HG03103 (cell line): ENCODE data around the gene TELO2.

Source experiments
- ATAC-seq: cut with Tn5 transposase; IDR thresholded peaks from one replicate; pipeline ENCODE4 v1.9.1; 2021; ENCODE audit warnings: low read depth; ENCODE audit not compliant: unreplicated experiment

TELO2 gene

DNA sequence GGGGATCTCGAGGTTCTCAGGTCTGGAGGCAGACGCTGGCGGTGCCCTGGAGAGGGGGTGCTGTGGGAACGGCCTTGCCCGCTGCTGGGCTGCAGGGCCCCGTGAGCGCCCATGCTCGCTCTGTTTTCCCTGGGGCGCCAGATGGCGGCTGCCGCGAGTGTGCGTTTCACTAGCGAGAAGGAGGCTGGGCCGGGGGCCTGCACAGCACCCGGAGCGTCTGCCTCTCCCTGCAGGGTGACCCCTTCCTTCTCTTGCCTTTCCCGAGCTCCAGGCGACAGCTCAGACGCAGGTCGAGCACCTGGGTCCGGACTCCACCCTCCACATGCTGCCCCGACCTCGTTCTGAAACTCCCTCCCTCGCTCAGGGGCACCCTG lies 2.7 kb downstream of the TELO2 start:
- no peak for ATAC-seq

DNA sequence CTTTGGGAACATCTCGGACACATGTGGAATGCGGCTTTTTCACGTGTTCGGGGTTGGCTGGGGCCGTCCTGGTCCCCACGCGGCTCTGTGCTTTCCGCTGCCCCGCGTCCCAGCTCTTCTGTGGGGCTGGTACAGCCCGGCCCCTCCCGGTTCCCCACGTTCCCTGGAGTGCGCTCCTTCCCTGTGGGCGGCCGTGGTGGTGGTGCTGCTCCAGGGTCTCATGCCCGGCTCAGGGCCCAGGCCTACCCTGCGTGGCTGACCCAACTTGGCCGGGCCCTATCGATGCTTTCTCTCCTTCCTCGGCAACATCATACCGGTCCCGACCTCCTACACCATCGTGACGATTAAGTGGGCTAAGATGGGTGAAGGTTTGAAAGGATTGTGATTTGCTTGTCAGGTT lies 3.3 kb downstream of the TELO2 start:
- no peak for ATAC-seq

DNA sequence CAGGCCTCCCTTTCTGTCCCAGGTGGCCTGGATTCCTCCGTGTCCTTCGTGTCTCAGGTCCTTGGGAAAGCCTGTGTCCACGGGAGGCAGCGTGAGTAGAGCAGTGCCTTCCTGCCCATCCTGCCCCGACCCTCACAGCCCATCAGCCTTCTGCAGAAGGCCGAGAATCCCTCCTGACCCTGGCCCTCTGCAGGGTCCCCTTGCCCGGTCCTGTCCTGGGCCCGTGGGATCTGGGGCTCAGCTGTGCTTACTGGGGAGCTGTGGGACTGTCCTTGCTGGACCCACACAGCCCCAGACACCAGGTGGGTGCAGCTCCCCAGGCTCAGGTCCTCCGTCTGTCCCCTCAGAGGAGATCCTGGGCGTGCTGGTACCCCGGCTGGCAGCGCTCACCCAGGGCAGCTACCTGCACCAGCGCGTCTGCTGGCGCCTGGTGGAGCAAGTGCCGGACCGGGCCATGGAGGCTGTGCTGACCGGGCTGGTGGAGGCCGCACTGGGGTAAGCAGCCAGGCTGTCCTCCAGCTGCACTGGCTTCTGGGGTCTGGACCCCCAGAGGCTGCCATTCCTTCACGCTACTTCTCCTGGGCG lies 3.9 kb downstream of the TELO2 start:
- no peak for ATAC-seq

DNA sequence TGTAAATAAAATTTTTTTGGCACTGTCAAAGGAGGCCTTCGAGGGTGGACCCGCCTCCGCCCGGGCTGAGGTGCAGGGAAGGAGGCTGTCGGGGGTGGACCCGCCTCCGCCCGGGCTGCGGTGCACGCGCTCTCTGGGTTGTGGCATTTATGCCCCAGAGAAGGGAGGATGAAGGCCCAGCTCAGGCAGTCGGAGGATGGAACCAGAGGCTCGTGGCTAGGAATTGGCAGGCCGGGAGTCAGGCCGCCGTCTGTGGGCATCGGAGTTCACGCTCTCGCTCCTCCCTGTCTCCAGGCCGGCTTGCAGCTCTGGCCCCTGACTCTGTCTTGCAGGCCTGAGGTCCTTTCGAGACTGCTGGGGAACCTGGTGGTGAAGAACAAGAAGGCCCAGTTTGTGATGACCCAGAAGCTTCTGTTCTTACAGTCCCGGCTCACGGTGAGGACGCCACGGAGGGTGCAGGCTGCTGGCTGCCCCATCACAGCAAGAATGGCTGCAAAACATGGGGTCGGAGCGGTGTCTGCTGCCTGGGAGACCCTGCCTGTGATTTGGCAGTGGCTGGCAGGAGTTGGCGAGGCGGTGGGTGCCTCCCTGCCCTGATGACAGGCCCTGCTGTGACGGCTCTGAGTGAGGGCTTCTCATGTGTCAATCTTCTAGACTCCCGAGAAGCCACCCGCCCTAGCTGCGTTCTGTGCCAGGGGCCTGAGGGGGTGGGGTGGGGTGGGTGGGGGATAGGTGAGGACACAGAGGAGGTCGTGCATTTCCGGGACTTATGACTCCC lies 5.9 kb downstream of the TELO2 start:
- no peak for ATAC-seq

DNA sequence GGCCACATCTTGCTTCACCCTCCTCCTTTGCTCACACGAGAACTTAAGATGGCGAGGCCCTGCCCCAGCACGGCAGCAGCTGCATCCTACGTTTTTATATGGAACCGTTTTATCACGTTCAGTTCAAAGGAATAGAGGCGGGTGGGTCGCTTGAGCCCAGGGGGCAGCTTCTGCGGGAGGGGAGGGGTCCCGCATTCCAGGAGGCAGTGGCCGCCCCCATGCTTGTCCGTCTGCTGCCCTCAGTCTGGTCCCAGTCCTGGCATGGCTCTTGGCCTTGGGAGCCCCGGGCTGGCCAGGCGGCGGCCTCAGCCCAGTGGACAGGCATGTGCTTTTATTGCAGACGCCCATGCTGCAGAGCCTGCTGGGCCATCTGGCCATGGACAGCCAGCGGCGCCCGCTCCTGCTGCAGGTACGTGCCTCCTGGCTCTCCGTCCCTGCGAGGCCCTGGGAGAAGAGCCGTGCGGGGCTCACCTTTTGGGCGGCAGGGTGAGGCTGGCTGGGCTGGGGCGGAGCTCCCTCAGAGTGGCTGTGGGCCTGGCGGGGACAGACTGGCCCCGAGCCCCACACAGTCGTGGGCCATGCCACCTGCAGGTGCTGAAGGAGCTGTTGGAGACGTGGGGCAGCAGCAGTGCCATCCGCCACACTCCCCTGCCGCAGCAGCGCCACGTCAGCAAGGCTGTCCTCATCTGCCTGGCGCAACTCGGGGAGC lies 6.8 kb downstream of the TELO2 start:
- ATAC-seq: no peak

DNA sequence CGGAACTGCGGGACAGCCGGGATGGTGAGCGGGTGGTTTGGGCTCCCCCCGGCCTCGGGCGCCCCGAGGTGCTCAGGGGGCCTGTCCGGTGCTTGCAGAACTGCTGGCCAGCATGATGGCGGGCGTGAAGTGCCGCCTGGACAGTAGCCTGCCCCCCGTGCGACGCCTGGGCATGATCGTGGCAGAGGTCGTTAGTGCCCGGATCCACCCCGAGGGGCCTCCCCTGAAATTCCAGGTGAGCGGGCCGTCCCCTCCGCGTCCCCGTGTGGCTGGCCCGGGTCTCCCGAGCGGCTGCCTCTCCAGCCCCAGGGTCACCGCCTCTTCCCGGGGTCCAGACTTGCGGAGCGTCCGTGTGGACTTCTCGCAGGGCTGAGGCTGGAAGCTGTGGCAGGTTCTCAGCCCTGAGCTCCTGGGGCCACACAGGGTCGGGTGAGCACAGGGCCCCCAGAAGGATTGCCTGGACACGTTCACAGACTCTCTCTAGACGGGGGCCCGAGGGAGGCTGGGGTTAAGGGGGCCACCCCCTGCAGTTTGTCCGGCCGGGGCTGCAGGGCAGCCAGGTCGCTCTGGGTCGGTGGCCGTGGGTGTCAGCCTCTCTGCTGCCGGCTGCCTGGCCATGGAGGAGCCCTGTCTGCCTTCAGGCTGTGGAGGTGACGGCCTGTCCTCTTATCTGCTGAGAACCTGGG lies 7.4 kb downstream of the TELO2 start:
- no peak for ATAC-seq

DNA sequence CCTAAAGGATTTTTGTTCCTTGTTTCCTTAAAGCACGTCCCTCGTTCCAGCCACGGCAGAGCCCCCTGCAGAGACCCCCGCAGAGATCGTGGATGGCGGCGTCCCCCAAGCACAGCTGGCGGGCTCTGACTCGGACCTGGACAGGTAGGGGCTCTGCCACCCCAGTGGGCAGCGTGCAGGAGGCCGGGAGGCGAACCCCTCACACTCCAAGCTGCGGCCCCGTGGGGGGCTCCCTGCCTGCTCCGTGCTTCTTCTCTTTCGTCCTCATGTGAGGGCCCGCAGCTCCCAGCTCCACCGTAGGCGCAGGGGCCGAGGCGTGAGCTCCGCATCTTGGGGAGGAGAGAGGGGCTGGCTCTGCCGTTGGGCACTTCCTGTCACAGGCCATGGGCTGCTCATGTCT lies 8.5 kb downstream of the TELO2 start:
- ATAC-seq: no peak

DNA sequence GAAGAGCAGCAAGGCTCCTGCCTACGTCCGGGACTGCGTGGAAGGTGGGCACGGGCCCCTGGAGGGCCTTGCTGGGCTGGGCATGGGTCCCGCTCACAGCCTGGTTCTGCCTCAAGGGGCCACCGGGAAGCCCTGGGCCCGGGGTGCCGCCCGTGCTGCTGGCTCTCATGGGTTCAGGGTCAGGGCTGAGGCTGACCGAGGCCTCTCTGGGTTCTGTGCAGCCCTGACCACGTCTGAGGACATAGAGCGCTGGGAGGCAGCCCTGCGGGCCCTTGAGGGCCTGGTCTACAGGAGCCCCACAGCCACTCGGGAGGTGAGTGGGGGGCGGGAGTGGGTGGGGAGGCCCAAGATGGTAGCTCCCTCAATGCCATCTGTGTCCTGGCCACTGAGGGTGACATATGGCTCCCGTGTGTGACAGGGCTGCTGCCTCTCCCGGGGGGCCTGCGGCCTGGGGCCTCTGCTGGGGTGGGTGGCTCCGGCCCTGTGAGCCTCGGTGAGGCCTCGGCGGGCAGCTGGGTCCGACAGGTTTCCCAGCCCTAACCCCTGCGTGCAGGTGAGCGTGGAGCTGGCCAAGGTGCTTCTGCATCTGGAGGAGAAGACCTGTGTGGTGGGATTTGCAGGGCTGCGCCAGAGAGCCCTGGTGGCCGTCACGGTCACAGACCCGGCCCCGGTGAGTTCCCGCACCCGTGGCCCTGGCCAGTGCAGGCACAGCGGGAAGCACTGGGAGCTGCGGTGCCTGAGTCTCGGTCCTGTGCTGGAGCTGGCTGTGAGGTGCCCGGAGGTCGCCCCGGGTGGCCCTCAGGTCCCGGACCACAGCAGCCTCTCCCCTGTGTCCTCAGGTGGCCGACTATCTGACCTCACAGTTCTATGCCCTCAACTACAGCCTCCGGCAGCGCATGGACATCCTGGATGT lies 9.2 kb downstream of the TELO2 start:
- no peak for ATAC-seq

DNA sequence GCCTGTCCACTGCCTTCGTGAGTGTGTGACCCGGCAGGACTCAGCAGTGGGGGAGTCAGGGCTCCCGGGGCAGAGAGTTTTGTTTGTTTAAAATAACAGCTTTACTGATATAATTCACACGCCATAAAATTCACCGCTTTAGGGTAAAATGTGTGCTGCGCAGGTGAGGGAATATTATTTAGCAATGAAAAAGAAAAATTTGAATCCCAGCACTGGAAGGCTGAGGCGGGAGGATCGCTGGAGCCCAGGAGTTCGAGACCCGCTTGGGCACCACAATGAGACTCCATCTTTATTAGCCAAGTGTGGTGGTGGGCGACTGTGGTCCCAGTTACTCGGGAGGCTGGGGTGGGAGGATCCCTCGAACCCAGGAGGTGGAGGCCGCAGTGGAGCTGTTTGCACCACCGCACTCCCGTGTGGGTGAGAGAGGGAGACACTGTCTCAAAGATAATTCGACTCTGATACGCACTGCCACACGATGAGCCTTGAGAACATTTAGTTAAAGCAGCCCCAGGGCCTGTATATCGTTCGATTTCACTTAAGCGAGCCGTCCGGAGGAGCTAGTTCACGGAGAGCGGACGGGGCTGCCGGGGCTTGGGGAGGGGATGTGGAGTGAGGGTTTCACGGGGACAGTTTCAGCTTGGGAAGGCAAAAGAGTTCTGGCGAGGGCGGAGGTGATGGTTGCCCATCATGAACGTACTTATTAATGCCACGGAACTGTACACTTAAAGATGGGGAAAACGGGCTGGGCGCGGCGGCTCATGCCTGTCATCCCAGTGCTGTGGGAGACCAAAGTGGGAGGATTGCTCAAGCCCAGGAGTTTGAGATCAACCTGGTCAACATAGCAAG lies 10.2 kb downstream of the TELO2 start:
- ATAC-seq: no peak

DNA sequence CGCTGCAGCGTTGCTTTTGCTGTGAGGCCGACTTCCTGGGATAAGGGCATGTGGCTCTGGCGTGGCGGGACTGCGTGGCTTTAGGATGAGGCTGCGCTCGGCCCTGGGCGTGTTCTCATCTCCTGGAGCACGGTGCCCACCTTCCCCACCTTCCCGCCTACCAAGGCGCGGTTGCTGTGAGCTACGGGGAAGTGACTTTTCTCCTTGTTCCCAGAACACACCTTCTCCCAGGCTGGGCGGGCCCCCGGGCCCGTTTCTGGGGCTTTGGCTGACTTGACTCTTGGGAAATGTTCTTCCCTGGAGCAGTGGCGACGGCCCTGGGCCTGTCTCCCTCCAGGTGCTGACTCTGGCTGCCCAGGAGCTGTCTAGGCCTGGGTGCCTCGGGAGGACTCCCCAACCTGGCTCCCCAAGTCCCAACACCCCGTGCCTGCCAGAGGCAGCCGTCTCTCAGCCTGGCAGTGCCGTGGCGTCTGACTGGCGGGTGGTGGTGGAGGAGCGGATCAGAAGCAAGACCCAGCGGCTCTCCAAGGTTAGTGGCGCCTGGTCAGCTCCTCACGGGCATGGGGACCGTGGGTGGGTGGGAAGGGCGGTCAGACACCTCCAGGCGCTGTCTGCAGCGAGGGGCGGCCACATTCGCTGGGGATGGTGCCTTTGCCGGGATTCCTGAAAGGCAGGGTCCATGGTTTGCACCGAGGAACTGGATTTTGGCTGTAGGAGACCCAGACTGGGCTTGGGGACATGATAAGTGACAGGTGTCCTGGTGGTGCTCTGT lies 12.1 kb downstream of the TELO2 start:
- ATAC-seq: no peak

DNA sequence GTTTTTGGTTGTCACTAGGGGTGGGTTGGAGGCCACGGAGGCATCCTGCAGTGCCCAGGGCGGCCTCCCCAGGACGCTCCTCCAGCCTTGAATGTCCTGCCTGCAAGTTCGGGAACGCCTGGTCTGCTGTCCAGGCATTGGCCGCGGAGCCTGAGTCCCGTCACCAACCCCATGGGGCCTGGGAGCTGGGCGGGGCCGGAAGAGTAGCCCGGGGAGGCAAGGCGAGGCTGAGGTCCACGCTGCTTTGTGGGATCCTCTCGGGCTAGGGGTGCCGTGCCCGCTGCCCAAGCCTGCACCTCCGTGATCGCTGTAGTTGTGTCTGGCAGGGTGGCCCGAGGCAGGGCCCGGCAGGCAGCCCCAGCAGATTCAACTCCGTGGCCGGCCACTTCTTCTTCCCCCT lies 12.8 kb downstream of the TELO2 start:
- ATAC-seq: no peak

DNA sequence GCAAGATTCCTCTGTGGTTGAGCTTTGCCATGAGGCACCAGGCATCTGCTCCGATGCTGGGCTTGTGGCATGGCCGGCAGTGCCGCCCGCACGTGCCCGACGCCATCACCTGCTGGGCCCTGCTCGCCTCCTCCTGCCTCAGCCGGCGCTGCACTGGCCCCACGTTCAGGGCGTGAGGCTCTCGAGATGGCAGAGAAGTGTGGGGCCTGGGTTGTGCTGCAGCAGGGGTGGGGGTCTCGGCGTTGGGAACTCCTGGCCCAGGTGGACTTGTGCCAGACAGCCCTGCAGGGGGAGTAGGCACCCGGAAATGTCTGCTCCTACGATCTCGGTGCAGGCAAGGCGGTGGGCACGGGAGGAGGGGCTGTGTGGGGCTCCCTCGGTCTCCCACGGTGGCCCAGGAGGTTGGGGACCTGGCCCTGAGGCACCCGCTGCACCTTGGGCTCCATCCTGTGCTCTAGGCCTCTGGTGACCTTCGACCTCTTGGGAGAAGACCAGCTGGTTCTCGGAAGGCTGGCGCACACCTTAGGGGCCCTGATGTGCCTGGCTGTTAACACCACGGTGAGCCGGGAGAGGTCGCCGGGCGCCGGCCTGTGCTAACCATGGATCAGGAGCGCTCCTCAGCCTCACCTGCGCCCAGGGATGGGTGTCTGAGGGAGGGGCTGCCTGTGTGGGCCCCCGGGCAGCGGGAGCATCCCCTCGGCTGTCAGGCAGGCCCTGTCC lies 13.5 kb downstream of the TELO2 start:
- no peak for ATAC-seq

DNA sequence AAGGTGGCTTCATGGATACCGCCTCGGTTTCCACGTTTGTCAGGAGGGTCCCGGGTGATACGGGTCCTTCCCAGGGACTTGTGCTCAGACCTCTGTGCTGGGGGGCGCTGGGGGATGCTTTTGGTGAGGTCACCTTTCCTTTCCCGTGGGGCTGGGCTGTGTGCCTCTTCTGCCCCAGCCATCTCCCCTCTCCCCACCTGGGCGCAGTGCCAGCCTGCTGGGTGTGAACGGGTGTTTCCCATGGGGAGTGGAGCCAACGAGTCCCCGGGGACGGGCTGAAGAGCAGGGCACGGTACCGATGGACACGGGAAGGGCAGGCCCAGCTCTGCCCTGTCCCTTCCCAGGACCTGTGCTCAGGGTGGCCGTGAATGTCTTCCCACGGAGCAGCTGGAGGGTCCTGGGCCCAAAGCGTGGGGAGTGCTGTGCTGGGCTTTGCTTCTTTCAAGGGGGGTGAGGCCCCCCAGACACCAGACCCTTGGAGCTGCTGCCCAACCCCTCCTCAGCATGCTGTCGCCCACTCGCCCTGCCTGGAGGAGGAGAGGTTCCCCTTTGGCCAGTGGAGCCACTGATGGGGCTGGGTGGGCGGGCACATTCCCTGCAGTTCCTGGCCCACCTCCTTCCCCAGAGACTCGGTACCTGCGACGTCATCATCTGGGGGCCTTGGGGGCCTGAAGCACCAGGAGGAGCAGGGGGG lies 15.5 kb downstream of the TELO2 start:
- ATAC-seq: no peak

DNA sequence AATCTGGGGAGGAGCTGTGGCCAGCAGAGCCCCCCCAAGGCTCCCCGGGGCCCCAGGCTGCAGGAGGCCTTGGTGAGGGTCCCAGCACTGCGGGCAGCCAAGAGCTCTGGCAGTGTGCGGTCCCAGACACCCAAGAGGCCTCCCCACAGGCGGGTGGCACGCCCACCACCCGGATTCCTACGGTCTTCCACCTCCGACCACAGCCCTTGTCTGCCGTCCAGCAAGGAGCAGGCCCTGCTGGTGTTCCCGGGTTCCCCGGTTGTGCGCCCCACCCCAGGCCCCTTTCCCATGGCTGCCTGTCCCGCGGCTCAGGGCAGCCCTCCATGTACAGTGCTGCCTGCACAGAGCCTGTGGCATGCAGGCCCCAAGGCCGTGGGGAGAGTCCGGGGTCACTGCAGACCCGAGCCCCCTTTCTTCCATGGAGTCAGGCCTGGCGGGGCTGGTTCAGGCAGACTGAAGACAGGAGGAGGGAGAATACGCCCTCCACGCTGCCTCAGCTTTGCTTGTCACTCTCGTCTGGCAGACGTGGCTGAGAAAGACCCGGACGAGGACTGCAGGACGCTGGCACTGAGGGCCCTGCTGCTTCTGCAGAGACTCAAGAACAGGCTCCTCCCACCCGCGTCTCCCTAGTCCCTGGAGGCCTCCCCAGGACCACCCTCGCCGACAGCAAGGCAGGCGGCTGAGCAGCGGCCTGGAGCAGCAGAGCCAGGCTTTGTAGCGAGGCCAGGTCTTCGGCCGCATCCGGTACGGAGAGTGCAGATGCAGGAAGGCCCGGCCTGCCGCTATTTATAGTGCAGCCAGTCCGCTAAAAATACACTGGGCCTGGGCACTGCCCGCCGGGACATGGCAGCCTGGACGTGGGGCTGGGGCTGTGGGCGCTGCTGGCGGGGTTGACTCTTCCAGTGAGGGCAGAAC lies 16.4 kb downstream of the TELO2 start:
- ATAC-seq: no peak

DNA sequence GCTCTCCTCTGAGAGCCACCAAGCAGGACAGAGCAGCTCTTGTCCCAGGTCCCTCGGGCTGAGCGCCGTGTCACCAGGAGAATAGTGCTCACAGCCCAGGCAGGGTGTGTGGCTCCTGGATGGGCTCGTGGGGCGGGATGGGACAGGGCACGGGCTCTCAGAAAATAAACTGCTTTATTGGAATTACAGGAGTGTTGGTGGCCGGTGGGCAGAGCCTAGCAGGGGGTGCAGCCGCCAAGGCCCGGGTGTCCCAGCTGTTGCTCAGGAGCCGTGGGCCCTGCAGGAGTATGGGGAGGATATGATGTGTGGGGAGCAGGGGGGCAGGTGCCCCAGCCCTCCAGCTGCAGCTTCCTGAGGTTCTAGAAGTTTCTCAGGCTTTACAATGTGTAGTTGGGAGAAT lies 17.1 kb downstream of the TELO2 start:
- no peak for ATAC-seq

DNA sequence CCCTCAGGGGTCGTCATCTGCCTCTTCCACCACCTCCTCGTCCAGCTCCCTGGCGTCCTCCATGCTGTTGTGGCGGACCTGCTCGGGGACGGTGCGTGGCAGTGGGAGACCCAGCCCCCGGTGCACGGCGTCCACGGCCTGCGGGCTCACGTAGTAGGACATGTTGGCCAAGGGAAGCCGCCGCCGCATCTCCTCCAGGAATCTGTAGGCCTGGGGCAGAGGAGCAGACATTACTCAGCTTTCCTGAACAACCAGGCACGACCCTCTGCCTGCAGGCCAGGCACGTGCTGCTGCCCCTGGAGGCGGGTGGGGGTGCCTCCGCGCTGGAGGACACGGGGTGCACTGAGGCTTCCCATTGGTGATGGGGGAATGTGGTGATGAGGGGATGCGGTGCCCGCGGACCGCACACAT lies 17.8 kb downstream of the TELO2 start:
- ATAC-seq: no peak
